Breast epithelium (tissue), 3 donors: ENCODE measurements around the gene ARHGAP30.

Experiments
- CTCF ChIP-seq, 3 donors: fragments of 450-650 bp; IDR thresholded peaks; one replicate each; pipeline ENCODE4 v1.5.1; 2016 to 2017; ENCODE audit warnings: antibody characterized with exemption in 3 of 3, mild to moderate bottlenecking in 3 of 3, moderate library complexity in 3 of 3
- POLR2A ChIP-seq: fragments of 450-650 bp; IDR thresholded peaks from one replicate; pipeline ENCODE4 v1.6.1; 2016; ENCODE audit warnings: antibody characterized with exemption, mild to moderate bottlenecking, moderate library complexity

- TF ChIP-seq CTCF (IDR thresholded peaks at IDR 0.05) (no peak), POLR2A (no peak)
These were observed 37.8 kb downstream of the ARHGAP30 start for GRCh38 chr1:161031874-161032273.
